GM12878 (cell line): ENCODE data around the gene SELPLG. TPM values are rescaled to one million over a fixed set of nuclear protein-coding genes. Genes with fewer than 3 reads are reported as not detected.
A peak's percentile ranks its signal among the peaks of the same experiment; 100 is the strongest.

ENCODE experiments used
- ATF7 ChIP-seq: fragments of 450-650 bp; IDR thresholded peaks from 2 replicates; pipeline ENCODE4 v1.6.1; 2016; ENCODE audit warnings: low read depth, mild to moderate bottlenecking
- BACH1 ChIP-seq: fragments of 450-650 bp; IDR thresholded peaks from 2 replicates; pipeline ENCODE4 v1.6.1; 2017; ENCODE audit warnings: mild to moderate bottlenecking, borderline replicate concordance
- BHLHE40 ChIP-seq, 2 experiments: fragments of 450-650 bp in 1 of 2; IDR thresholded peaks; 2 replicates each; pipeline ENCODE4 v1.6.1; 2011 to 2017; ENCODE audit warnings: low read depth in 2 of 2, borderline replicate concordance in 1 of 2, improper control_type of control experiment in 1 of 2, low read length in 1 of 2, mild to moderate bottlenecking in 1 of 2
- BRCA1 ChIP-seq: IDR thresholded peaks from 2 replicates; pipeline ENCODE4 v1.6.1; 2011; ENCODE audit warnings: low read depth, low read length, improper control_type of control experiment
- CBFB ChIP-seq: IDR thresholded peaks from 2 replicates; pipeline ENCODE4 v1.6.1; 2016; ENCODE audit warnings: antibody characterized with exemption, low read depth
- CBX3 ChIP-seq: fragments of 200-600 bp; sonication (generic); IDR thresholded peaks from 2 replicates; pipeline ENCODE4 v1.6.1; 2016; ENCODE audit warnings: low read depth, borderline replicate concordance
- CBX5 ChIP-seq: sonication (generic); IDR thresholded peaks from 2 replicates; pipeline ENCODE4 v1.6.1; 2016; ENCODE audit warnings: low read depth, moderate library complexity, mild to moderate bottlenecking, inconsistent platforms
- CREB1 ChIP-seq: IDR thresholded peaks from 2 replicates; pipeline ENCODE4 v1.6.1; 2012; ENCODE audit warnings: low read depth, mild to moderate bottlenecking, inconsistent platforms
- EED ChIP-seq: sonication (generic); IDR thresholded peaks from 2 replicates; pipeline ENCODE4 v1.6.1; 2016; ENCODE audit warnings: antibody characterized with exemption, low read depth
- ESRRA ChIP-seq: IDR thresholded peaks from 2 replicates; pipeline ENCODE4 v1.6.1; 2012; ENCODE audit warnings: mild to moderate bottlenecking, low read length, improper control_type of control experiment
- HDAC2 ChIP-seq: fragments of 200-600 bp; sonication (generic); IDR thresholded peaks from 2 replicates; pipeline ENCODE4 v1.6.1; 2017
- HDAC6 ChIP-seq: fragments of 200-600 bp; sonication (generic); IDR thresholded peaks from one replicate; pipeline ENCODE4 v1.8.0; 2017; ENCODE audit warnings: antibody characterized with exemption; ENCODE audit not compliant: unreplicated experiment
- KAT2A ChIP-seq: conservative IDR thresholded peaks from 2 replicates; pipeline ENCODE4 v1.6.1; 2011; ENCODE audit warnings: low read depth, low read length; ENCODE audit not compliant: control insufficient read depth
- MEF2A ChIP-seq: IDR thresholded peaks from 2 replicates; pipeline ENCODE4 v1.6.1; 2011; ENCODE audit warnings: low read depth, mild to moderate bottlenecking, low read length, moderate library complexity; ENCODE audit not compliant: insufficient read depth
- MTA2 ChIP-seq: fragments of 450-650 bp; IDR thresholded peaks from 2 replicates; pipeline ENCODE4 v1.6.1; 2016; ENCODE audit warnings: low read depth, mild to moderate bottlenecking, moderate library complexity
- NFXL1 ChIP-seq: fragments of 450-650 bp; IDR thresholded peaks from 2 replicates; pipeline ENCODE4 v1.6.1; 2017; ENCODE audit warnings: antibody characterized with exemption, mild to moderate bottlenecking, borderline replicate concordance
- NR2C2 ChIP-seq: IDR thresholded peaks from 2 replicates; pipeline ENCODE4 v1.6.1; 2011; ENCODE audit warnings: borderline replicate concordance, low read depth; ENCODE audit not compliant: control insufficient read depth, insufficient read length
- NR2F1 ChIP-seq: fragments of 450-650 bp; conservative IDR thresholded peaks from 2 replicates; pipeline ENCODE4 v1.6.1; 2017; ENCODE audit warnings: mild to moderate bottlenecking
- RAD21 ChIP-seq: IDR thresholded peaks from 2 replicates; pipeline ENCODE4 v1.6.1; 2011; ENCODE audit warnings: mild to moderate bottlenecking, low read depth, low read length, moderate library complexity; ENCODE audit not compliant: insufficient read depth
- SP1 ChIP-seq: IDR thresholded peaks from one replicate; pipeline ENCODE4 v1.6.1; 2011; ENCODE audit warnings: low read depth, low read length
- SREBF2 ChIP-seq: IDR thresholded peaks from 2 replicates; pipeline ENCODE4 v1.6.1; 2012; ENCODE audit warnings: mild to moderate bottlenecking, low read length
- TARDBP ChIP-seq: IDR thresholded peaks from 2 replicates; pipeline ENCODE4 v1.6.1; 2016; ENCODE audit warnings: borderline replicate concordance
- ZSCAN29 ChIP-seq: fragments of 450-650 bp; IDR thresholded peaks from 2 replicates; pipeline ENCODE4 v1.6.1; 2017; ENCODE audit warnings: mild to moderate bottlenecking, moderate library complexity
- polyA plus RNA-seq, 11 experiments: library from polyadenylated mRNA; depleted of rRNA in 4 of 11; unstranded in 6 of 11; stranded (reverse) in 5 of 11; fragments of >200 nt; fragmentation: Nextera tagmentation in 4 of 11; fragmentation: Illumina TruSeq in 1 of 11; extraction: Ambion mirVana in 4 of 11; extraction: Trizol in 1 of 11; gene quantifications; 1 replicate in 1 of 11; 2 replicates in 10 of 11; pipeline versions ENCODE4 v1.2.1 to v1.2.3, GENCODE V29; 2011 to 2016; ENCODE audit warnings: inconsistent platforms in 2 of 11, missing spikeins in 2 of 11, low read depth in 1 of 11
- total RNA-seq, 4 experiments: library from RNA; depleted of rRNA in 3 of 4; stranded (reverse); fragments of >200 nt in 3 of 4; fragmentation: Illumina TruSeq in 1 of 4; extraction: Trizol in 1 of 4; gene quantifications; 2 replicates each; pipeline versions ENCODE4 v1.2.1 to v1.2.3, GENCODE V29; 2013 to 2021
- TF ChIP-seq, protein P1 (sequence below): IDR thresholded peaks from 2 replicates; pipeline ENCODE4 v1.6.1; 2012; ENCODE audit warnings: low read depth, low read length, improper control_type of control experiment
- TF ChIP-seq, protein P2 (sequence below): fragments of 450-650 bp; IDR thresholded peaks from 2 replicates; pipeline ENCODE4 v1.6.1; 2017; ENCODE audit warnings: borderline replicate concordance
- TF ChIP-seq, protein P3 (sequence below): fragments of 150-350 bp; IDR thresholded peaks from 2 replicates; pipeline ENCODE4 v1.6.1; 2016; ENCODE audit warnings: low read depth, low read length
- TF ChIP-seq, protein P4 (sequence below): IDR thresholded peaks from 2 replicates; pipeline ENCODE4 v1.6.1; 2011; ENCODE audit warnings: low read depth, mild to moderate bottlenecking, low read length, moderate library complexity, borderline replicate concordance; ENCODE audit errors: extremely low read depth
- TF ChIP-seq, protein P5 (sequence below): fragments of 450-650 bp; IDR thresholded peaks from 2 replicates; pipeline ENCODE4 v1.6.1; 2016; ENCODE audit warnings: mild to moderate bottlenecking

The SELPLG gene
- total and polyA plus RNA-seq, 10 of the 15 experiments (the other 5 are each of a cell fraction or from before 2014, with no cell fraction given), result 3.2 to 32.3 (median 23.9) TPM

DNA sequence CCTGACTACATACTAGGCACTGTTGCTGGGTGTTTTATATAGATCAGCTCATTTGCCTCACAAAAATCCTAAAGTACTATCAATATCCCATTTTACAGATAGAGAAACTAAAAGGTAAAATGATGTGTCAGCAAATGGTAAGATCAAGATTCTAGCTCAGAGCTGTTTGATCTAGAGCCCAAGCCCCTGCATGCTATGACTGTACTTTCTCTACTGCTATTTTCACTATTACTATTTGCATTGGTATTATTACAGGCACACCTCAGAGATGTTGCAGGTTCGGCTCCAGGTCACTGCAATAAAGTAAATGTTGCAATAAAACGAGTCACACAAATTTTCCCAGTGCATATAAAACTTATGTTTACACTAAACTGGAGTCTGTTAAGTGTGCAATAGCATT is 60.4 kb downstream of the SELPLG start (continued):
- TF ChIP-seq, protein P1, sequence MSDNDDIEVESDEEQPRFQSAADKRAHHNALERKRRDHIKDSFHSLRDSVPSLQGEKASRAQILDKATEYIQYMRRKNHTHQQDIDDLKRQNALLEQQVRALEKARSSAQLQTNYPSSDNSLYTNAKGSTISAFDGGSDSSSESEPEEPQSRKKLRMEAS, result no peak
- TF ChIP-seq CBX3 (no peak), TARDBP (no peak), SP1 (no peak), ESRRA (no peak), MTA2 (no peak; the same call in 1 of the 2 replicates), BACH1 (no peak), NR2F1 (no peak), EED (peak; percentile 53; the same call in 1 of the 2 replicates), CBFB (no peak), BRCA1 (no peak), NR2C2 (no peak), KAT2A (no peak), HDAC6 (no peak), CREB1 (peak; percentile 45; the same call in 1 of the 2 replicates), MEF2A (peak; percentile 55; the same call in 1 of the 2 replicates), SREBF2 (no peak), NFXL1 (no peak), HDAC2 (no peak), ATF7 (peak; percentile 28; the same call in 1 of the 2 replicates), ZSCAN29 (no peak), CBX5 (no peak), BHLHE40 (IDR thresholded peaks at IDR 0.05; ENCODE audit: borderline replicate concordance in 1 of 2, low read depth in 2 of 2, low read length in 1 of 2) (peak; percentile 24 to 58; a peak in 1 of 4 replicates), RAD21 (no peak)
- TF ChIP-seq, protein P2, sequence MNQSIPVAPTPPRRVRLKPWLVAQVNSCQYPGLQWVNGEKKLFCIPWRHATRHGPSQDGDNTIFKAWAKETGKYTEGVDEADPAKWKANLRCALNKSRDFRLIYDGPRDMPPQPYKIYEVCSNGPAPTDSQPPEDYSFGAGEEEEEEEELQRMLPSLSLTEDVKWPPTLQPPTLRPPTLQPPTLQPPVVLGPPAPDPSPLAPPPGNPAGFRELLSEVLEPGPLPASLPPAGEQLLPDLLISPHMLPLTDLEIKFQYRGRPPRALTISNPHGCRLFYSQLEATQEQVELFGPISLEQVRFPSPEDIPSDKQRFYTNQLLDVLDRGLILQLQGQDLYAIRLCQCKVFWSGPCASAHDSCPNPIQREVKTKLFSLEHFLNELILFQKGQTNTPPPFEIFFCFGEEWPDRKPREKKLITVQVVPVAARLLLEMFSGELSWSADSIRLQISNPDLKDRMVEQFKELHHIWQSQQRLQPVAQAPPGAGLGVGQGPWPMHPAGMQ, result no peak
- TF ChIP-seq, protein P3, sequence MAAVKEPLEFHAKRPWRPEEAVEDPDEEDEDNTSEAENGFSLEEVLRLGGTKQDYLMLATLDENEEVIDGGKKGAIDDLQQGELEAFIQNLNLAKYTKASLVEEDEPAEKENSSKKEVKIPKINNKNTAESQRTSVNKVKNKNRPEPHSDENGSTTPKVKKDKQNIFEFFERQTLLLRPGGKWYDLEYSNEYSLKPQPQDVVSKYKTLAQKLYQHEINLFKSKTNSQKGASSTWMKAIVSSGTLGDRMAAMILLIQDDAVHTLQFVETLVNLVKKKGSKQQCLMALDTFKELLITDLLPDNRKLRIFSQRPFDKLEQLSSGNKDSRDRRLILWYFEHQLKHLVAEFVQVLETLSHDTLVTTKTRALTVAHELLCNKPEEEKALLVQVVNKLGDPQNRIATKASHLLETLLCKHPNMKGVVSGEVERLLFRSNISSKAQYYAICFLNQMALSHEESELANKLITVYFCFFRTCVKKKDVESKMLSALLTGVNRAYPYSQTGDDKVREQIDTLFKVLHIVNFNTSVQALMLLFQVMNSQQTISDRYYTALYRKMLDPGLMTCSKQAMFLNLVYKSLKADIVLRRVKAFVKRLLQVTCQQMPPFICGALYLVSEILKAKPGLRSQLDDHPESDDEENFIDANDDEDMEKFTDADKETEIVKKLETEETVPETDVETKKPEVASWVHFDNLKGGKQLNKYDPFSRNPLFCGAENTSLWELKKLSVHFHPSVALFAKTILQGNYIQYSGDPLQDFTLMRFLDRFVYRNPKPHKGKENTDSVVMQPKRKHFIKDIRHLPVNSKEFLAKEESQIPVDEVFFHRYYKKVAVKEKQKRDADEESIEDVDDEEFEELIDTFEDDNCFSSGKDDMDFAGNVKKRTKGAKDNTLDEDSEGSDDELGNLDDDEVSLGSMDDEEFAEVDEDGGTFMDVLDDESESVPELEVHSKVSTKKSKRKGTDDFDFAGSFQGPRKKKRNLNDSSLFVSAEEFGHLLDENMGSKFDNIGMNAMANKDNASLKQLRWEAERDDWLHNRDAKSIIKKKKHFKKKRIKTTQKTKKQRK, result no peak
- TF ChIP-seq, protein P4, sequence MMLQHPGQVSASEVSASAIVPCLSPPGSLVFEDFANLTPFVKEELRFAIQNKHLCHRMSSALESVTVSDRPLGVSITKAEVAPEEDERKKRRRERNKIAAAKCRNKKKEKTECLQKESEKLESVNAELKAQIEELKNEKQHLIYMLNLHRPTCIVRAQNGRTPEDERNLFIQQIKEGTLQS, result no peak
- TF ChIP-seq, protein P5, sequence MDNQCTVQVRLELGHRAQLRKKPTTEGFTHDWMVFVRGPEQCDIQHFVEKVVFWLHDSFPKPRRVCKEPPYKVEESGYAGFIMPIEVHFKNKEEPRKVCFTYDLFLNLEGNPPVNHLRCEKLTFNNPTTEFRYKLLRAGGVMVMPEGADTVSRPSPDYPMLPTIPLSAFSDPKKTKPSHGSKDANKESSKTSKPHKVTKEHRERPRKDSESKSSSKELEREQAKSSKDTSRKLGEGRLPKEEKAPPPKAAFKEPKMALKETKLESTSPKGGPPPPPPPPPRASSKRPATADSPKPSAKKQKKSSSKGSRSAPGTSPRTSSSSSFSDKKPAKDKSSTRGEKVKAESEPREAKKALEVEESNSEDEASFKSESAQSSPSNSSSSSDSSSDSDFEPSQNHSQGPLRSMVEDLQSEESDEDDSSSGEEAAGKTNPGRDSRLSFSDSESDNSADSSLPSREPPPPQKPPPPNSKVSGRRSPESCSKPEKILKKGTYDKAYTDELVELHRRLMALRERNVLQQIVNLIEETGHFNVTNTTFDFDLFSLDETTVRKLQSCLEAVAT, result no peak
